ENCODE measurements around the gene KCTD16.

KCTD16 gene

DNA sequence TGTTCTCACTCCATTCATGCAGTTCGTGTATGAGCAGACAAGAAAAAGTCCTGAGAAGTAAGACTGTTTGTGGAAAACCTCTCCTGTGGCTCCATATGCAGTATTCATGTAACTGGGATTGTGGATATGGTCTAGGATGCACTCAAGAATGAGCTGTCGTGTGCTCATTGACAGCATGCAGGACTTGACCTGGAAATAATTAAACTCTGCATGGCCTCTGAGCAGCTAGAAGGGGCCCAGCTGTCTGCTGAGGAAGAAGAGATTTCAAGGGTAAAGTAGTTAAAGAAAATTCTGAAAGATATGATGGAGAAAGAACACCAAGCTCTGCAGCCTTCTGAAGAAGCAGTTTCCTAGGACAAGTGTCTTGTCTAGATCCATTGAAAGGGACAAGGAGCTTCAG lies 89.4 kb downstream of the KCTD16 start:
- Histone ChIP-seq H3K9me3 (ENCODE audit: low read length) (no peaks in the 10 kb centered on the region), H3K9ac (ENCODE audit: low read length) (no peak overlapping the region), H3K36me3 (ENCODE audit: insufficient read depth, low read length) (no peaks in the 10 kb centered on the region), H3K4me1 (ENCODE audit: insufficient read depth, low read length) (no peaks in the 10 kb centered on the region), H3K4me3 (ENCODE audit: low read depth in 1 of 2, low read length in 2 of 2) (no peak overlapping the region), H3K27ac (ENCODE audit: low read depth, low read length) (no peak overlapping the region), H3K27me3 (ENCODE audit: control insufficient read depth in 1 of 2, insufficient read depth in 2 of 2, low read length in 2 of 2) (no peaks in the 10 kb centered on the region)

DNA sequence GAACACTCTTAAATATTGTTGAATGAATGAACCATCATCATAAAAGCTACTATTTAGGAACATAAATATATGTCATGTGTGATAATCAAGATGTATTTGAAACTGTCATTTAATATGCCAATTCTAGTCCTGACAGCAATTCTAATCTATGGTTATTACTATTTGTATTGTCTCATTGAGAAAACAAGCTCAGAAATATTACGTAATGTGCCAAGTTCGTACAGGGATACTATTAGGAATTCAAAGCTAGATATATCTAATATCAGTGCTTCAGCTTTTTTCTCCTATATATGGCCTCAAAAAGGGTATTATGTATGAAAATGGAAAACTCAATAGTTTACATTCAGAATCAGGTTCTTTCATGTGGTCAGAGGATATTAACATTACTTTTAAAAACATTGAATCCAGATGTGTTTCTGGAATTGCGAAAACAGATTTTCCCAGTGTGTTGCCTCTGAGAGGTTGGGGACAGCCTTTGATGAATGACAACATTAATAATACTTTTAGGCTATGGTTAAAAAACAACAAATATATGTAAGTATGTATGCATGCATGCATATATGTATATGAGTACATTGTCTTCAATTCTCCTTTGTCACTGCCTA lies 95.1 kb downstream of the KCTD16 start:
- Histone ChIP-seq H3K4me1 (ENCODE audit: insufficient read depth, low read length) (no peaks in the 10 kb centered on the region), H3K36me3 (ENCODE audit: insufficient read depth, low read length) (no peaks in the 10 kb centered on the region), H3K9ac (ENCODE audit: low read length) (no peak overlapping the region), H3K9me3 (ENCODE audit: low read length) (no peaks in the 10 kb centered on the region), H3K4me3 (ENCODE audit: low read depth in 1 of 2, low read length in 2 of 2) (no peak overlapping the region), H3K27me3 (ENCODE audit: control insufficient read depth in 1 of 2, insufficient read depth in 2 of 2, low read length in 2 of 2) (no peaks in the 10 kb centered on the region), H3K27ac (ENCODE audit: low read depth, low read length) (no peak overlapping the region)

DNA sequence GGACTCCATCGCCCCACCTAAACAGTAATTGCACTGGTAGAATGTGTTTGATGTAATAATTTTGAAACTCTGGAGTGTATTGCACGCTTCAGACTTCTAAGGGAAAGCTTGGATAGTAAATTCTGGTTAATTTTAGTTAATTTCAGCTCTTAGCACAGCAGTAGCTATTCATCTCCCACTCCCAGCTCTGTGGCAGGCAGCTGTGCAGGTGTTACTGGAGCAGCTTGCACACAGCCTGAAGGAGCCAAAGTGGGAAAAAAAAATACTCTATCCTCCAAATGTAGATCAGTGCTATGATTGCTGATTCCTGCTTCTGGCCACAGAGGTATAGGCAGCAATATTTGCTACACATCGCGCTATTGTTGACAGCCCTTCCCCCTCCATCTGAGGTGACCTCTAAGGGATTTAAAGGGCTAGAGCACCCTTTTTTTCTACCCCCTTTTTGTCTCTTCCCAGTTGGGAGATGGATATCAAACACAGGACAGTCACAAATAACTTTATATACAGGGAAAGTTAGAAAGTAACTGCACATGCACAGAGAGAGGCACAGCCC lies 97.4 kb downstream of the KCTD16 start:
- no peak overlapping the region for H3K27ac ChIP-seq (ENCODE audit: low read depth, low read length)
- H3K9ac ChIP-seq (ENCODE audit: low read length) = no peak overlapping the region
- no peaks in the 10 kb centered on the region for H3K36me3 ChIP-seq (ENCODE audit: insufficient read depth, low read length)
- H3K27me3 ChIP-seq (ENCODE audit: control insufficient read depth in 1 of 2, insufficient read depth in 2 of 2, low read length in 2 of 2) = no peaks in the 10 kb centered on the region
- H3K4me3 ChIP-seq (ENCODE audit: low read depth in 1 of 2, low read length in 2 of 2) = no peak overlapping the region
- no peaks in the 10 kb centered on the region for H3K4me1 ChIP-seq (ENCODE audit: insufficient read depth, low read length)
- H3K9me3 ChIP-seq (ENCODE audit: low read length) = peaks cover 3% of the 10 kb centered on the region

DNA sequence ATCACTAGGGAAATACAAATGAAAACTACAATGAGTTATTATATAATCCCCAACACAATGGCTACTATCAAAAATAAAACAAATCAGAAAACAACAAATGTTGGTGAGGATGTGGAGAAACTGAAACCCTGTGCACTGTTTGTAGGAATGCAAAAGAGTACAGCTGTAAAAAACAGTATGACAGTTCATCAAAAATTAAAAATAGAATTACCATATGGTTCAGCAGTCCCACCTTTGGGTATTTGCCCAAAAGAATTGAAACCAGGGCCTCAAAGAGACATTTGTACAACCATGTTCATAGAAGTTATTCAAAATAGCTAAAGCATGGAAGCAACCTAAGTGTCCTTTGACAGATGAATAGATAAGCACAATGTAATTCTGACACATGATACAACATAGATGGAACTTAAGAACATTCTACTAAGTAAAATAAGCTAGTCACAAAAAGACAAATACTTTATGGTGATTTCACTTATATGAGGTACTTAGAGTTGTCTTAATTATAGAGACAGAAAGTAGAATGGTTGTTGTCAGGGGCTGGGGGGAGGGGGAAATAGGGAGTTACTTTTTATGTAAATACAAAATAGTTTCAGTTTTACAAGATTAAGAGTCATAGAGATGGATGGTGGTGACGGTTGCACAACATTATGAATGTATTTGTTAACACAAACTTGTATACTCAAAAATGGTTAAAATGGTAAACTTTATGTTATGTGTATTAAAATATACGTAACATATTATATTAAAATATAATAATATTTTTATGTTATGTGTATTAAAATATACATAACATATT lies 102.8 kb downstream of the KCTD16 start:
- H3K27me3 ChIP-seq (ENCODE audit: control insufficient read depth in 1 of 2, insufficient read depth in 2 of 2, low read length in 2 of 2) = no peaks in the 10 kb centered on the region
- no peaks in the 10 kb centered on the region for H3K36me3 ChIP-seq (ENCODE audit: insufficient read depth, low read length)
- H3K27ac ChIP-seq (ENCODE audit: low read depth, low read length) = no peak overlapping the region
- no peak overlapping the region for H3K4me3 ChIP-seq (ENCODE audit: low read depth in 1 of 2, low read length in 2 of 2)
- H3K9me3 ChIP-seq (ENCODE audit: low read length) = peaks cover 3% of the 10 kb centered on the region
- H3K9ac ChIP-seq (ENCODE audit: low read length) = no peak overlapping the region
- H3K4me1 ChIP-seq (ENCODE audit: insufficient read depth, low read length) = no peaks in the 10 kb centered on the region

DNA sequence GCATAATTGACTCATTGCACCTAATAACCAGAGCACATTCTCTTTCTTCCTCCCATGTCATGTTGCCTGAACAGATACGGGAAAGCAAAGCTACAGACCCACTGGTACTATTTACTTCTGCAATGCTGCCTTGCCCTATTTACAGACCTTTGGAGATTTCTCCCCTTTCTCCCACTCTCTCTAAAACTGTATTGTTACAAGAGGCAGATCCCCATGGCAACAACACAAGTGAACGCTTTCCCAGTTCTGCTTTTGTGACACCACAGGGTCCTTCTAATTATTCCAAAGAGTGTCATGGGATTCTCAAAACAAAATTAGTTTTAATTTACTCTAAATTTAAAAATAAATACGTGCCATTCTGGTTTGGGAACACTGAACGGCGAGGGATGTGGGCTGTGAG lies 104.7 kb downstream of the KCTD16 start:
- Histone ChIP-seq H3K9me3 (ENCODE audit: low read length) (peaks cover 3% of the 10 kb centered on the region), H3K27me3 (ENCODE audit: control insufficient read depth in 1 of 2, insufficient read depth in 2 of 2, low read length in 2 of 2) (no peaks in the 10 kb centered on the region), H3K9ac (ENCODE audit: low read length) (no peak overlapping the region), H3K4me1 (ENCODE audit: insufficient read depth, low read length) (no peaks in the 10 kb centered on the region), H3K4me3 (ENCODE audit: low read depth in 1 of 2, low read length in 2 of 2) (no peak overlapping the region), H3K27ac (ENCODE audit: low read depth, low read length) (no peak overlapping the region), H3K36me3 (ENCODE audit: insufficient read depth, low read length) (no peaks in the 10 kb centered on the region)

DNA sequence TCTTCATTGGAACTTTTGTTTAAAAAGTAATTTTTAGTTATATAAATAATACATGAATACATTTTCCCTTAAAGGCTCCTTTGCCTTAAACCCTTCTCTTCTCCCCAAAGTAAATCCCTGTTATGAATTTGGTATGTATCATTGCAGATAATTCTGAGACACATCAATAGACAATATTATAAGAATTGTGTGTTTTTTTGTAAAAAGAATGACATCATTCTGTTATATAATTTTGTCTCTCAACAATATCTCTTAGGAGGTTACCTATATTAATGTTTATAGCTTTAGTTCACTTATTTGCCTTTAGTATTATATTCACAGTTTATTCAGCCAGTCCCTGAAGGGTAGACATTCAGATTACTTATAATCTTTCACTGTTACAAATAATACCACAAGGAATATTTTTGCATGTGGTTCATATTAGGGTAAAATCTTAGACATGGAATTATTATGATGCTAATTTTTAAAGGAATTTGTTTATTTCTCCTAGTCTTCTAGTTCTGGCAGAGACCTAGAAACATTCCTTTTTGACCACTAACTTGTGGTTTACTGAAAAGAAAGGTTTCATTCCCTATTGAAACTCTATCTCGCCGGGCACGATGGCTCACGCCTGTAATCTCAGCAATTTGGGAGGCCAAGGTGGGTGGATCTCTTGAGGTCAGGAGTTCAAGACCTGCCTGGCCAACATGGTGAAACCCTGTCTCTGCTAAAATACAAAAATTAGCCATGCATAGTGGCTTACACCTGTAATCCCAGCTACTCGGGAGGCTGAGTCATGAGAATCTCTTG lies 105.6 kb downstream of the KCTD16 start:
- no peaks in the 10 kb centered on the region for H3K27me3 ChIP-seq (ENCODE audit: control insufficient read depth in 1 of 2, insufficient read depth in 2 of 2, low read length in 2 of 2)
- peaks cover 3% of the 10 kb centered on the region for H3K9me3 ChIP-seq (ENCODE audit: low read length)
- H3K9ac ChIP-seq (ENCODE audit: low read length) = no peak overlapping the region
- H3K4me1 ChIP-seq (ENCODE audit: insufficient read depth, low read length) = no peaks in the 10 kb centered on the region
- H3K4me3 ChIP-seq (ENCODE audit: low read depth in 1 of 2, low read length in 2 of 2) = no peak overlapping the region
- no peak overlapping the region for H3K27ac ChIP-seq (ENCODE audit: low read depth, low read length)
- H3K36me3 ChIP-seq (ENCODE audit: insufficient read depth, low read length) = no peaks in the 10 kb centered on the region

DNA sequence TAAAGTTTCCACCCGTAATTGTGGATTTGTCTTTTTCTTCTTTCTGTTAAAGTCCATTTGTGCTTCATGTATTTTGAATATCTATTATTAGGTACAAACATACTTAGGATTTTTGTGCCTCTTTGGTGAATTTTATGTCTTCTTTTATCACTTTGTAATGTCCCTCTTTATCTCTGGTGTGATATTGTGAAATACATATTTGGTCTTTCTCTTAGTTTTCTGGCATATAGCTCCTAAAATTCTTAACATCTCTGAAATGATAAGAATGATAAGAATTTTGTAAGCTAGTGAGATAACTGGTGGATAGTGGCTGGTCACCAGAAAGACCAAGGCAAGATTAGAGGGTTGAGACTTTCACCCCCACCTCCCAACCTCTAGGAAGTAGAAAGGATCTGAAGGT lies 111.1 kb downstream of the KCTD16 start:
- Histone ChIP-seq H3K9me3 (ENCODE audit: low read length) (no peaks in the 10 kb centered on the region), H3K4me3 (ENCODE audit: low read depth in 1 of 2, low read length in 2 of 2) (no peak overlapping the region), H3K27me3 (ENCODE audit: control insufficient read depth in 1 of 2, insufficient read depth in 2 of 2, low read length in 2 of 2) (no peaks in the 10 kb centered on the region), H3K27ac (ENCODE audit: low read depth, low read length) (no peak overlapping the region), H3K9ac (ENCODE audit: low read length) (no peak overlapping the region), H3K36me3 (ENCODE audit: insufficient read depth, low read length) (no peaks in the 10 kb centered on the region), H3K4me1 (ENCODE audit: insufficient read depth, low read length) (no peaks in the 10 kb centered on the region)

DNA sequence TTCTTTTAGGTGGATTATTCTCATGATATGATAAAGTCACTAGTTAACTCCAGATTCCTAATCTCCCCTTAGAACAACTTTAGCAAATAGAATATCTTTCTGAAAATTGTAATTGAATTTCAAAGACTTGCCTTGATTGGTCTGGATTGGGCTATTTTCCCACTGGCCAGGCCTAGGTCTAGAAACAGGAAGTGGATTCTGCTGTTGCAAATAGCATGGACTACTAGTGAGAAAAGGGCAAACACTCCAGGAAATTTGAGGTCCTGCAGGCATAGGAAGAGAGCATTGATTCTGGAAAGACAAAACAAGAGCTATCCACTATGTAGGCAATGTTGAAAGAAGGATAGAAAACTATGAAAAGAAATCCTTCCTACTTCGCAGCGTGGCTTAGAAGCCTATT lies 113.4 kb downstream of the KCTD16 start:
- Histone ChIP-seq H3K4me3 (ENCODE audit: low read depth in 1 of 2, low read length in 2 of 2) (no peak overlapping the region), H3K9ac (ENCODE audit: low read length) (no peak overlapping the region), H3K4me1 (ENCODE audit: insufficient read depth, low read length) (no peaks in the 10 kb centered on the region), H3K27me3 (ENCODE audit: control insufficient read depth in 1 of 2, insufficient read depth in 2 of 2, low read length in 2 of 2) (no peaks in the 10 kb centered on the region), H3K27ac (ENCODE audit: low read depth, low read length) (no peak overlapping the region), H3K9me3 (ENCODE audit: low read length) (no peaks in the 10 kb centered on the region), H3K36me3 (ENCODE audit: insufficient read depth, low read length) (no peaks in the 10 kb centered on the region)

DNA sequence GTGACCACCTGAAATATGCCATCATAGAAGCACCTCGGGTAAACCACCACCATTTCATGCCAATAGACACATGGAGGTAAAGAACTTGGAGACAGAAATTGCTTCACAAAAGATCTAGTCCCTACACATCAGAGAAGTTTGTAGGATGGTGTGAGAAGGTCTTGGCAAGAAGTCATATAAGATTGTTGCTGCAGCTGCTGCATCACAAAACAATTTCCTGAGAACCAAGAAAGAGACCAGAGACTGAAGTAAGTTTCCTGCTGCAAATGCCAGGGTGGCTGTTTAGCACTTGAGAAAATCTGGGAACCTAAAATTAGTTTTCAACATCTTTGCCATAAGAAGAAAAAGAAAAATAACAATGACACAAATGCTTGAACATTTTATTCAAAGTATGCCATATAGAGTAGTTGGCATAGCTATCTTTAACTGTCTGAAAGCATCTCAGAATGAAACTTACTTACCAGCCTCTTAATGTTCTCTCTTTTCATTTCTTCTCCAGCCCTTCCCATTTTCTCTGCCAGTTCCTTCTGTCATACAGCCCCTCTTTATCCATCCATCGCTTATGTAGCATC lies 114.3 kb downstream of the KCTD16 start:
- Histone ChIP-seq H3K4me1 (ENCODE audit: insufficient read depth, low read length) (no peaks in the 10 kb centered on the region), H3K36me3 (ENCODE audit: insufficient read depth, low read length) (no peaks in the 10 kb centered on the region), H3K27ac (ENCODE audit: low read depth, low read length) (no peak overlapping the region), H3K9ac (ENCODE audit: low read length) (no peak overlapping the region), H3K9me3 (ENCODE audit: low read length) (no peaks in the 10 kb centered on the region), H3K4me3 (ENCODE audit: low read depth in 1 of 2, low read length in 2 of 2) (no peak overlapping the region), H3K27me3 (ENCODE audit: control insufficient read depth in 1 of 2, insufficient read depth in 2 of 2, low read length in 2 of 2) (no peaks in the 10 kb centered on the region)

DNA sequence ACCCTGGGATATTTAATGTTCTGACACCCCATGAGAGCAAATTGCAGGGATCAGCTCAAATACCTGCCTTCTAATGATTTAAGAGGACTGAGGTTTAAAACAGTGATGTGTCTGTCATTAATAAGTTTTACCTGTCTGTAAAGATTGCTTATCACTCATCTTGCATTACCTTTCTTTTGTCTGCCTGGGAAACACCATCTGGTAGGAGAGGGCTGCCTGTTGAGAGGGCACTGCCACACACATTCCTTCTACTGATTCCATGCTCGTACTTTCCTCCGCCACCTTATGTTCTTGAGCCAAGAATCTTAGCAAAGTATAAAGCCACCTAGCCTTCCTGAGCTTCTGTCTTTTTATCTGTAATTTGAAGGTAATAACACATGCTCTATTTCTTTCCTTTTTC lies 118.6 kb downstream of the KCTD16 start:
- Histone ChIP-seq H3K36me3 (ENCODE audit: insufficient read depth, low read length) (no peaks in the 10 kb centered on the region), H3K4me3 (ENCODE audit: low read depth in 1 of 2, low read length in 2 of 2) (no peak overlapping the region), H3K4me1 (ENCODE audit: insufficient read depth, low read length) (no peaks in the 10 kb centered on the region), H3K27me3 (ENCODE audit: control insufficient read depth in 1 of 2, insufficient read depth in 2 of 2, low read length in 2 of 2) (no peaks in the 10 kb centered on the region), H3K27ac (ENCODE audit: low read depth, low read length) (no peak overlapping the region), H3K9ac (ENCODE audit: low read length) (no peak overlapping the region), H3K9me3 (ENCODE audit: low read length) (no peaks in the 10 kb centered on the region)

DNA sequence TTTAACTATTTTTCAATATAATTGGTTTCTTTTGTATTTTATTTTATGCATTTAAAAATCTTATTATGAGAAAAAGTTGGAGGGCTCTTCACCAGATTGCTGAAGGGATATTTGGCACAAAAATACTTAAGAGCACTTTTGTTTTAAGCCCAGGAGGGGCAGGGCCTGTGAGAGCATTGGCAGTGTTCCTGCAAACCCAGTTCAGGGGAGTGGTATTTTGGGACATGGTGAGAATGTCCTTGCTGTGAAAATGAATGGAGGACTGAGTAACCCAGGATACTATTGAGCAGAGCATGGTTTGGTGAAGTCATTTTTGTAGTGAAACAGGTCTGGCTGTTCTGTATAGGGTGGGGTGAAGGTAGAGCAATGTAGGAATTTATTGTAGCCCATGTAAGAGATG lies 121.4 kb downstream of the KCTD16 start:
- no peak overlapping the region for H3K27ac ChIP-seq (ENCODE audit: low read depth, low read length)

More for the DNA sequence above, 121.4 kb downstream of the KCTD16 start:
- Histone ChIP-seq H3K4me3 (ENCODE audit: low read depth in 1 of 2, low read length in 2 of 2) (no peak overlapping the region), H3K9ac (ENCODE audit: low read length) (no peak overlapping the region), H3K4me1 (ENCODE audit: insufficient read depth, low read length) (no peaks in the 10 kb centered on the region), H3K27me3 (ENCODE audit: control insufficient read depth in 1 of 2, insufficient read depth in 2 of 2, low read length in 2 of 2) (no peaks in the 10 kb centered on the region), H3K36me3 (ENCODE audit: insufficient read depth, low read length) (no peaks in the 10 kb centered on the region), H3K9me3 (ENCODE audit: low read length) (no peaks in the 10 kb centered on the region)

Data from muscle layer of colon (tissue), 2 donors.